ENCODE data around the gene HSP90AB1.

Gene HSP90AB1

DNA sequence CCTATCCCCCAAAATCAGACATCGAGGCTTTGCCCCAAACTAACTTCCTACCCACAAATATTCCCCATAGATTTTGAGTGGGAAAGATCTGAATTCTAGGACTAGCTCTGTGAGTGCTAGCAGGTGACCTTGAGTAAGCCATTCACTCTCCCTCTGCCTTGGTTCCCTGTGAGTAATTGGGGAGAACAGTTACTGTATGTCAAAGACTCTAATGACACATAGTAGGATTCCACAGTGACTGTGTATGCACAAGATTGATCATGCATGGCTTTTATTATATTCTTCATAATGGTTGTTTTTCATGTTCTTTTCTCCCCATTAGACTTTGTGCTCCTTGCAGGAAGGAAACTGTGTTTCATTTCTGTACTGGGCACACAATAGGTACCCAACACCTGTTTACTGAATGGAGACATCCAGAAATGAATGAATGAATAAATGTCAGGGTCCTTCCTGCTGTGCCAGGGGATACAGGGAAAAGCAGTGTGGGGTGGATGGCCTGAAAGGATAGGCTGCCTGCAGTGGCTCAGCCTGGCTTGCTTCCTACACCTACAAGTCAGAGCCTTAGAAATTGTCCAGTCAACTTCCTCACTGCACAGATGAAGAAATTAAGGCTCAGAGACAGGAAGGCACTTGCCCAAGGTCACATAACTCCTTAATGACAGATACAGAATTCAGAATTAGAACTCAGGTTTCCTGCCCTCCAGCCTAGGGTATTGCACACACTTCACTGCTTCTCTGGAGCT is 22.4 kb downstream of the HSP90AB1 start:
- peaks cover 43 to 50% of the 10 kb centered on the region in 2 donors for H3K27me3 ChIP-seq (ENCODE audit: control insufficient read depth in 1 of 2, insufficient read depth in 2 of 2, low read length in 2 of 2)
- no peaks in the 10 kb centered on the region for H3K9me3 ChIP-seq (ENCODE audit: control insufficient read depth in 1 of 2, low read length in 2 of 2)
- no peak overlapping the region for H3K4me3 ChIP-seq (ENCODE audit: low read depth in 1 of 2, low read length in 2 of 2)
- peaks cover 4 to 6% of the 10 kb centered on the region in 2 donors for H3K4me1 ChIP-seq (ENCODE audit: control insufficient read depth in 1 of 2, insufficient read depth in 2 of 2, low read length in 2 of 2)
- no peak overlapping the region for H3K9ac ChIP-seq (ENCODE audit: low read depth in 1 of 2, low read length in 2 of 2)
- no peaks in the 10 kb centered on the region for H3K36me3 ChIP-seq (ENCODE audit: control insufficient read depth in 1 of 2, insufficient read depth in 2 of 2, low read length in 2 of 2)
- H3K27ac ChIP-seq (ENCODE audit: low read depth, low read length) = no peak overlapping the region

DNA sequence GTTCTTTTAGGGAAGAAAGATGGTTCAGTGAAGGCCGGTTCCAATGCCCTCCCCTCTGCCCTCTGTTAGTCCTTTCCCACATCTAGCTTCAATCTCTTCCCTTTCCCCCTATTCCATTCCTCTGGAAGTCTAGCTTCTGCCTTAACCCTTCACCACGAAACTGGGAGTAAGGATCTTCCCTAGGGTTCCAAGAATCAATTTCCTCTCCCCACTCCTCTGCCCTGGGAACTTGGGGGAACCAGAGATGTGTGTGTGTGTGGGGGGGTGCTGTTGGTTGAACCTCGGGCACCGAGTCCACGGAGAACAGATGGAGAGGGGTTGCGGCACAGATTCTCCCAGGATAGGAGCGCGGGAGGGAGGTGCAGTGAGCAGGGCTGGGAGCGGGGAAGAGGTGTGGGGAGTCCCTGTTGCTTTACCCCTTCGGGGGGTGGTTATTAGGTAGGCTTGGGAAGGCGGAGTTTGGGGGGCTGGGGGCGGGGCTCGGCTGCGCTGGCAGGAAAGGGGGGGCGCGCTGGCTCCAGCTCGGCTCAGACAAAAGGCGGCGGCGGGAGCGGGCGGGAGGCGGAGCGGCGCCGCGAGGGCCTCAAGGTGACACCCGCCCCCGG is 23.1 kb downstream of the HSP90AB1 start, which contains the start of gene TMEM151B:
Gene TMEM151B, plus strand, starts transcription at position 530 of the 605 bp plus-strand sequence. CDS start 293 bp downstream, outside the sequence.
- H3K27ac ChIP-seq (ENCODE audit: low read depth, low read length) = no peak within 1 kb of the TSS
- peaks cover 0 to 3% of the 10 kb centered on the region in 2 donors for H3K4me1 ChIP-seq (ENCODE audit: control insufficient read depth in 1 of 2, insufficient read depth in 2 of 2, low read length in 2 of 2)
- H3K4me3 ChIP-seq (ENCODE audit: low read depth in 1 of 2, low read length in 2 of 2) = no peak within 1 kb of the TSS
- no peaks in the 10 kb centered on the region for H3K9me3 ChIP-seq (ENCODE audit: control insufficient read depth in 1 of 2, low read length in 2 of 2)
- no peak within 1 kb of the TSS for H3K9ac ChIP-seq (ENCODE audit: low read depth in 1 of 2, low read length in 2 of 2)
- H3K27me3 ChIP-seq (ENCODE audit: control insufficient read depth in 1 of 2, insufficient read depth in 2 of 2, low read length in 2 of 2) = peaks cover 43 to 50% of the 10 kb centered on the region in 2 donors
- no peaks in the 10 kb centered on the region for H3K36me3 ChIP-seq (ENCODE audit: control insufficient read depth in 1 of 2, insufficient read depth in 2 of 2, low read length in 2 of 2)

DNA sequence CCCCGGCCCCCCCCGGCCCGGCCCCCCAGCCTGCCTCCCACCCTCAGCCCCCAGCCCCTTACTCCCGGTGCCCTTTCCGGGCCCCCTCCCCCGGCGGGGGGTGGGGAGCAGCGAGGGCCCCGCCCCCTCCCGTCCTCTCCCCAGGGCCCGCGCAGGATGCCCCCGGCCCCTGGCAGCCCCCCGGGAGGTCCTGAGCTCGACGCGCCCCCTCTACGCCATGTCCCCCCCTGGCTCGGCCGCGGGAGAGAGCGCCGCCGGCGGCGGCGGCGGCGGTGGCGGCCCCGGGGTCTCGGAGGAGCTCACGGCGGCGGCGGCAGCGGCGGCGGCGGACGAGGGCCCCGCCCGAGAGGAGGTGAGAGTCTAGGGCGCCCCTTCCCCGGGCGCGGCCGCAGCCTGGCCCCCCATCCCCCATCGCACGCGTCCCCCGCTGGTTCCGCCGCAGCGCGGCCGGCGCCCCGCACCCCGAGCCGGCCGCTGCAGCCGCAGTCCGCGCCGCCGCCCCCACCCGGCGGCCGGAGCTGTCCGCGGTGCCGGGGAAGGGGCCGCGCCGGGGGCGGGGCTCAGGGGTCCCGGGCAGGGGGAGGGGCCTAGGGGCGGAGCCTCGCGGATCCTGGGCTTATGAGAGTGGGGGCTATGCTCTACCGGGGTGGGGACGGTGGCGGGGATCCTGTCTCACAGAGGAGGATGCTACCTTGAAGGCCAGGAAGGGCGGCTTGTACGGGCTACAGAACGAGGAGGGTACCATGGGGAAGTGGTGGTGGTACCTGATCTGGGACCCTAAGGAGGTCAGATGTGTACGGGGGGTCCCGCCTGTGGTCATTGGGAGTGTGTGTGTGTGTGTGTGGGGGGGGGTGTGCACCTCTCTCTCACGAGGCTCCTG is 23.9 kb downstream of the HSP90AB1 start:
- Histone ChIP-seq H3K9ac (ENCODE audit: low read depth in 1 of 2, low read length in 2 of 2) (no peak overlapping the region), H3K4me3 (ENCODE audit: low read depth in 1 of 2, low read length in 2 of 2) (no peak overlapping the region), H3K36me3 (ENCODE audit: control insufficient read depth in 1 of 2, insufficient read depth in 2 of 2, low read length in 2 of 2) (no peaks in the 10 kb centered on the region), H3K27ac (ENCODE audit: low read depth, low read length) (no peak overlapping the region), H3K27me3 (ENCODE audit: control insufficient read depth in 1 of 2, insufficient read depth in 2 of 2, low read length in 2 of 2) (peaks cover 50 to 55% of the 10 kb centered on the region in 2 donors), H3K4me1 (ENCODE audit: control insufficient read depth in 1 of 2, insufficient read depth in 2 of 2, low read length in 2 of 2) (peaks cover 0 to 3% of the 10 kb centered on the region in 2 donors), H3K9me3 (ENCODE audit: control insufficient read depth in 1 of 2, low read length in 2 of 2) (no peaks in the 10 kb centered on the region)

DNA sequence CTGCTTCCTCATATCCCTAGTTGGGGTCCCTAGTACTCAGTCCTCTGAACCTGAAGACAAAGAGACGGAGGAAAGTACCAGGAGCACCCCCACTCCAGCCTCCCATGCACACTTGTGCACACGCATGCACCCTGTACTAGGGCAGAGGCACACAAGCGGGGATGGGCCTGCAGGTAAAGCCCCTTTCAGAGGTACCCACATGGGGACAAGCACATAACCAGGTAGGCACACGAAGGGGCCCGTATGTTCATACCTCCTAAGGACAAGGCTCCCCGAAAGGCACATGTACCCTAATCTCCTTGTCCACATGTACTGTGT is 24.5 kb downstream of the HSP90AB1 start:
- Histone ChIP-seq H3K27me3 (ENCODE audit: control insufficient read depth in 1 of 2, insufficient read depth in 2 of 2, low read length in 2 of 2) (peaks cover 52 to 58% of the 10 kb centered on the region in 2 donors), H3K9ac (ENCODE audit: low read depth in 1 of 2, low read length in 2 of 2) (no peak overlapping the region), H3K4me1 (ENCODE audit: control insufficient read depth in 1 of 2, insufficient read depth in 2 of 2, low read length in 2 of 2) (peaks cover 0 to 3% of the 10 kb centered on the region in 2 donors)

DNA sequence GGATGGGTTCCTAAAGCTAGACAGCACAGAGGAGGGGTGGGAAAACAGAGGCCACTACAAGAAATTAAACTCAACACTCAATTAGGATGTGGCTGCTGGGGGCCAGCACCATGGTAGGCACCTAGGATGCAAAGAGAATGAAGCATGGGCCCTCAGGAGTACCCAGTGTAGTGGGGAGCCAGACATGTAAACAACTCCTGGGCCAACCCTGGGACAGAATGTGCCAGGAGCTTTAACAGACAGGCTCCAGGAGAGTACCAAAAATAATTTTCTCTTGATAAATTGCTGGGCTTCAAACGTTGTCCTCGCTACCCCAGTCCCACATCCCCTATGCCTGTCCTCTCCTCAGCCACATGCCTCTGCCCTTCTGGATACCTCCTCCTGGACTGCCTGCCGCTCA is 25.0 kb downstream of the HSP90AB1 start:
- no peaks in the 10 kb centered on the region for H3K36me3 ChIP-seq (ENCODE audit: control insufficient read depth in 1 of 2, insufficient read depth in 2 of 2, low read length in 2 of 2)
- no peak overlapping the region for H3K27ac ChIP-seq (ENCODE audit: low read depth, low read length)
- H3K9ac ChIP-seq (ENCODE audit: low read depth in 1 of 2, low read length in 2 of 2) = no peak overlapping the region
- peaks cover 58 to 64% of the 10 kb centered on the region in 2 donors for H3K27me3 ChIP-seq (ENCODE audit: control insufficient read depth in 1 of 2, insufficient read depth in 2 of 2, low read length in 2 of 2)
- H3K4me3 ChIP-seq (ENCODE audit: low read depth in 1 of 2, low read length in 2 of 2) = no peak overlapping the region
- H3K9me3 ChIP-seq (ENCODE audit: control insufficient read depth in 1 of 2, low read length in 2 of 2) = no peaks in the 10 kb centered on the region
- H3K4me1 ChIP-seq (ENCODE audit: control insufficient read depth in 1 of 2, insufficient read depth in 2 of 2, low read length in 2 of 2) = peaks cover 0 to 3% of the 10 kb centered on the region in 2 donors

More for the DNA sequence above, 24.5 kb downstream of the HSP90AB1 start:
- H3K9me3 ChIP-seq (ENCODE audit: control insufficient read depth in 1 of 2, low read length in 2 of 2) = no peaks in the 10 kb centered on the region
- no peak overlapping the region for H3K4me3 ChIP-seq (ENCODE audit: low read depth in 1 of 2, low read length in 2 of 2)
- H3K27ac ChIP-seq (ENCODE audit: low read depth, low read length) = no peak overlapping the region
- no peaks in the 10 kb centered on the region for H3K36me3 ChIP-seq (ENCODE audit: control insufficient read depth in 1 of 2, insufficient read depth in 2 of 2, low read length in 2 of 2)

DNA sequence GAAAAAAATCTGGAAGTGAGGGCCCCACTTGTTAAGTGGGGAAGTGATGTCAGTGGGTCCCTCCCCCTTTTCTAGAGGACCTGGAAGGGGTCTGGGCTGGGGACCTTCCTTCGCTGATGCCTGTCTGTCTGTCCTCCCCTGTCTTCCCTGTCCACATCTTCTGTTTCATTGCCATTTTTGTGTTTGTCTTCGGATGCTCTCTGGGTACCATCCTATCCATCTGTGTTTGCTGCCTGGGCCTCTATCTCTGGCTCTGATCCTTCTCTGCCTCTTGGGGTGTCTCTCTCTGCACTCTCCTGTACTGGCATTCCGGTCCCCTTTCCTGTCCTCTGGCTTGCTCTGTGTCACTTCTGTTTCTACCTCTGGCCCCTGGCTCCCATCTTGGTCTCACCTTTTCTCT is 25.6 kb downstream of the HSP90AB1 start:
- H3K4me3 ChIP-seq (ENCODE audit: low read depth in 1 of 2, low read length in 2 of 2) = no peak overlapping the region
- H3K27ac ChIP-seq (ENCODE audit: low read depth, low read length) = no peak overlapping the region
- no peak overlapping the region for H3K9ac ChIP-seq (ENCODE audit: low read depth in 1 of 2, low read length in 2 of 2)
- H3K36me3 ChIP-seq (ENCODE audit: control insufficient read depth in 1 of 2, insufficient read depth in 2 of 2, low read length in 2 of 2) = no peaks in the 10 kb centered on the region
- peaks cover 0 to 3% of the 10 kb centered on the region in 2 donors for H3K4me1 ChIP-seq (ENCODE audit: control insufficient read depth in 1 of 2, insufficient read depth in 2 of 2, low read length in 2 of 2)
- H3K9me3 ChIP-seq (ENCODE audit: control insufficient read depth in 1 of 2, low read length in 2 of 2) = no peaks in the 10 kb centered on the region
- peaks cover 64 to 67% of the 10 kb centered on the region in 2 donors for H3K27me3 ChIP-seq (ENCODE audit: control insufficient read depth in 1 of 2, insufficient read depth in 2 of 2, low read length in 2 of 2)

DNA sequence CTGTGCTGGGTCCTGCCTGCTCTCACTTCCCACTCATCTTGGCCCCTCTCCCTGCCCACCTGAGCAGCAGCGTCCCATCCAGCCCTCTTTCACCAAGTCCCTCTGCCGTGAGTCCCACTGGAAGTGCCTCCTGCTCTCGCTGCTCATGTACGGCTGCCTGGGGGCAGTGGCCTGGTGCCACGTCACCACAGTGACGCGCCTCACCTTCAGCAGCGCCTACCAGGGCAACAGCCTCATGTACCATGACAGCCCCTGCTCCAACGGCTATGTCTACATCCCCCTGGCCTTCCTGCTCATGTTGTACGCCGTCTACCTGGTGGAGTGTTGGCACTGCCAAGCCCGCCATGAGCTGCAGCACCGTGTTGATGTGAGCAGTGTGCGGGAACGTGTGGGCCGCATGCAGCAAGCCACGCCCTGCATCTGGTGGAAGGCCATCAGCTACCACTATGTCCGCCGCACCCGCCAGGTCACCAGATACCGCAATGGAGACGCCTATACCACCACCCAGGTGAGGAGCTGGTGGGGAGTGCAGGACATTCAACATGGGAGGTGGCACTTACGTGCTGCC is 26.2 kb downstream of the HSP90AB1 start:
- H3K27me3 ChIP-seq (ENCODE audit: control insufficient read depth in 1 of 2, insufficient read depth in 2 of 2, low read length in 2 of 2) = peaks cover 69 to 73% of the 10 kb centered on the region in 2 donors
- no peaks in the 10 kb centered on the region for H3K9me3 ChIP-seq (ENCODE audit: control insufficient read depth in 1 of 2, low read length in 2 of 2)
- H3K36me3 ChIP-seq (ENCODE audit: control insufficient read depth in 1 of 2, insufficient read depth in 2 of 2, low read length in 2 of 2) = no peaks in the 10 kb centered on the region
- H3K4me1 ChIP-seq (ENCODE audit: control insufficient read depth in 1 of 2, insufficient read depth in 2 of 2, low read length in 2 of 2) = peaks cover 0 to 3% of the 10 kb centered on the region in 2 donors
- no peak overlapping the region for H3K27ac ChIP-seq (ENCODE audit: low read depth, low read length)
- H3K9ac ChIP-seq (ENCODE audit: low read depth in 1 of 2, low read length in 2 of 2) = no peak overlapping the region
- H3K4me3 ChIP-seq (ENCODE audit: low read depth in 1 of 2, low read length in 2 of 2) = no peak overlapping the region

DNA sequence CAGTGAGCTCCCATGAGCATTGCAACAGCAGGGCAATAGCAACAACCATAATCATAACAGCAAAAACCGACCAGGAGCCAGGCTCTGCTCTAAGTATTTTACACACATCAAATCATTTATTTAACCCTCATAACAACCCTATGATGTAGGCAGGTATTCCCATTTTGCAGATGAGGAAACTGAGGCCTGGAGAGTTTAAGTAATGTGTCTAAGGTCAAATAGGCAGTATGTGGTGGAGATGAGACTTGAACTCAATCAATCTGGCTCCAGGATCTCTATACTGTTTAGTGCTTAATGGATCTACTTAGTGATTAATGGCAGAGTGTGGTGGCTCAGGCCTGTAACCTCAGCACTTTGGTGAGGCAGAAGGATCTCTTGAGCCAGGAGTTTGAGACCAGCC is 26.7 kb downstream of the HSP90AB1 start:
- Histone ChIP-seq H3K27me3 (ENCODE audit: control insufficient read depth in 1 of 2, insufficient read depth in 2 of 2, low read length in 2 of 2) (peaks cover 68 to 70% of the 10 kb centered on the region in 2 donors), H3K9me3 (ENCODE audit: control insufficient read depth in 1 of 2, low read length in 2 of 2) (no peaks in the 10 kb centered on the region), H3K36me3 (ENCODE audit: control insufficient read depth in 1 of 2, insufficient read depth in 2 of 2, low read length in 2 of 2) (no peaks in the 10 kb centered on the region), H3K4me1 (ENCODE audit: control insufficient read depth in 1 of 2, insufficient read depth in 2 of 2, low read length in 2 of 2) (peaks cover 0 to 3% of the 10 kb centered on the region in 2 donors), H3K27ac (ENCODE audit: low read depth, low read length) (no peak overlapping the region), H3K4me3 (ENCODE audit: low read depth in 1 of 2, low read length in 2 of 2) (no peak overlapping the region), H3K9ac (ENCODE audit: low read depth in 1 of 2, low read length in 2 of 2) (no peak overlapping the region)

DNA sequence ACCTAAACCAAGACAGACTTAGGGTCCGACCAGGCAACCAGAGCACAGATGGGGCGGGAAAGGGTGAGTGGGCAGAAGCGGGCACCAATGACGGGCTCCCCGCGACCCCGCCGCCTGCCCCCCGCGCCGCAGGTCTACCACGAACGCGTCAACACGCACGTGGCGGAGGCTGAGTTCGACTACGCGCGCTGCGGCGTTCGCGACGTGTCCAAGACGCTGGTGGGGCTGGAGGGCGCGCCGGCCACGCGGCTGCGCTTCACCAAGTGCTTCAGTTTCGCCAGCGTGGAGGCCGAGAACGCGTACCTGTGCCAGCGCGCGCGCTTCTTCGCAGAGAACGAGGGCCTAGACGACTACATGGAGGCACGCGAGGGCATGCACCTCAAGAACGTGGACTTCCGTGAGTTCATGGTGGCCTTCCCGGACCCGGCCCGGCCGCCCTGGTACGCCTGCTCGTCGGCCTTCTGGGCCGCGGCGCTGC is 28.4 kb downstream of the HSP90AB1 start:
- H3K36me3 ChIP-seq (ENCODE audit: control insufficient read depth in 1 of 2, insufficient read depth in 2 of 2, low read length in 2 of 2) = no peaks in the 10 kb centered on the region
- peaks cover 62 to 63% of the 10 kb centered on the region in 2 donors for H3K27me3 ChIP-seq (ENCODE audit: control insufficient read depth in 1 of 2, insufficient read depth in 2 of 2, low read length in 2 of 2)
- H3K4me1 ChIP-seq (ENCODE audit: control insufficient read depth in 1 of 2, insufficient read depth in 2 of 2, low read length in 2 of 2) = peaks cover 0 to 3% of the 10 kb centered on the region in 2 donors
- no peak overlapping the region for H3K4me3 ChIP-seq (ENCODE audit: low read depth in 1 of 2, low read length in 2 of 2)
- H3K9ac ChIP-seq (ENCODE audit: low read depth in 1 of 2, low read length in 2 of 2) = no peak overlapping the region
- H3K9me3 ChIP-seq (ENCODE audit: control insufficient read depth in 1 of 2, low read length in 2 of 2) = no peaks in the 10 kb centered on the region
- no peak overlapping the region for H3K27ac ChIP-seq (ENCODE audit: low read depth, low read length)
